Cardiac muscle cell (in vitro differentiated cells and primary cell): Measurements from ENCODE around the gene CFL2. TPM values are rescaled to one million over a fixed set of nuclear protein-coding genes. Genes with fewer than 3 reads are reported as not detected.
A peak's percentile ranks its signal among the peaks of the same experiment; 100 is the strongest.

Experiments used
- DNase-seq, 2 donors: peaks; one replicate each; pipeline versions ENCODE4 v3.0.0 to v3.0.0-alpha.2; 2010 to 2017; ENCODE audit warnings: low read depth in 1 of 2, low spot score in 1 of 2
- H3K27ac ChIP-seq: fragments of 200-600 bp; sonication (generic); 2 replicates; pipeline ENCODE4 v1.5.1; 2016
- H3K27me3 ChIP-seq: fragments of 200-600 bp; sonication (generic); 2 replicates; pipeline ENCODE4 v1.6.0; 2016; ENCODE audit warnings: control low read depth
- H3K36me3 ChIP-seq: fragments of 200-600 bp; sonication (generic); 2 replicates; pipeline ENCODE4 v1.5.1; 2016; ENCODE audit warnings: control low read depth
- H3K4me1 ChIP-seq: fragments of 200-600 bp; sonication (generic); 2 replicates; pipeline ENCODE4 v1.8.1; 2017; ENCODE audit warnings: low read depth, mild to moderate bottlenecking, mixed run types
- H3K4me3 ChIP-seq: fragments of 200-600 bp; sonication (generic); 2 replicates; pipeline ENCODE4 v1.5.1; 2016; ENCODE audit warnings: mild to moderate bottlenecking
- H3K9me3 ChIP-seq: fragments of 200-600 bp; sonication (generic); 2 replicates; pipeline ENCODE4 v1.5.1; 2017; ENCODE audit warnings: low read depth, mild to moderate bottlenecking, control low read depth
- polyA plus RNA-seq: library from polyadenylated mRNA; unstranded; fragments of >200 nt; fragmentation: Nextera tagmentation; extraction: Ambion mirVana; gene quantifications from 2 replicates; pipeline ENCODE4 v1.2.1, GENCODE V29; 2016
- total RNA-seq: library from RNA; depleted of rRNA; stranded (reverse); fragments of >200 nt; gene quantifications from 2 replicates; pipeline ENCODE4 v1.2.3, GENCODE V29; 2016
- TF ChIP-seq, protein P1 (sequence below): IDR thresholded peaks from 2 replicates; pipeline ENCODE4 v1.5.1; 2012; ENCODE audit warnings: low read depth, mild to moderate bottlenecking, low read length

Gene CFL2
- total and polyA plus RNA-seq, 2 experiments from 2014 or later: 73.1 to 143 TPM

DNA sequence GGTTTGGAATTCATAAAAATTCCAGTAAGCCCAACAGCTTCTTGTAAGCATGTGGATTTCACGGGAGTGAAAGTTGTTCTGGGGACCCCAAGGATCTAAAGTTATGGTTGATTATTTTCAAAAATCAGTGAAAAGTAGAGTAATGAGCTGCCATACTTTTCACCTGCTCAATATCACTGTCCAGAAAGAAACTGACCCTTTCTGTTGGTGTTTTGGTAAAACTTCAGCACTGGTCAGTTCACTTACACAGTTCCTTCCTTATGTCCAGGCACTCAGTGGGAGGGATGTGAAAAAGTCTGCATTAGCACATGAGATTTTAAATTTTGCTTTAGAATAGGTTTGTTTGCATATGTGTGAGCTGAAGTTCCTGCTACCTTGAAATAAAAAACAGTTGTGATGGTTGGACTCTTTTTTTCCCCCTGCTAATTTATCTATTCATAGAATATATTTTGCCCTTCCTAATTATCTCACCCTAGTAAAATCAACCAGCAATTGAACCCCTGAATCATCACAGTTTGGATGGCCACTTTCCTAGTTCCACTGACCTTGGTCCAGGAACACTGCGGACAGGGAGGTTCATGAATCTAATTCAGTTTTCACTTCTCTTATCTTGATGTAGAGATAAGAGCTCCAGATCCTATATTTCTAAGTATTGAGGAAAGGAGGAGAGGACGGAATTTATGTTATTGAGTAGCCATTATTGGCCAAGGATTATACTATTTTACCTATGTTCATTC is 25.8 kb downstream of the CFL2 start:
- TF ChIP-seq, protein P1, sequence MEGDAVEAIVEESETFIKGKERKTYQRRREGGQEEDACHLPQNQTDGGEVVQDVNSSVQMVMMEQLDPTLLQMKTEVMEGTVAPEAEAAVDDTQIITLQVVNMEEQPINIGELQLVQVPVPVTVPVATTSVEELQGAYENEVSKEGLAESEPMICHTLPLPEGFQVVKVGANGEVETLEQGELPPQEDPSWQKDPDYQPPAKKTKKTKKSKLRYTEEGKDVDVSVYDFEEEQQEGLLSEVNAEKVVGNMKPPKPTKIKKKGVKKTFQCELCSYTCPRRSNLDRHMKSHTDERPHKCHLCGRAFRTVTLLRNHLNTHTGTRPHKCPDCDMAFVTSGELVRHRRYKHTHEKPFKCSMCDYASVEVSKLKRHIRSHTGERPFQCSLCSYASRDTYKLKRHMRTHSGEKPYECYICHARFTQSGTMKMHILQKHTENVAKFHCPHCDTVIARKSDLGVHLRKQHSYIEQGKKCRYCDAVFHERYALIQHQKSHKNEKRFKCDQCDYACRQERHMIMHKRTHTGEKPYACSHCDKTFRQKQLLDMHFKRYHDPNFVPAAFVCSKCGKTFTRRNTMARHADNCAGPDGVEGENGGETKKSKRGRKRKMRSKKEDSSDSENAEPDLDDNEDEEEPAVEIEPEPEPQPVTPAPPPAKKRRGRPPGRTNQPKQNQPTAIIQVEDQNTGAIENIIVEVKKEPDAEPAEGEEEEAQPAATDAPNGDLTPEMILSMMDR: no peak
- Histone ChIP-seq H3K36me3 (no peaks in the 10 kb centered on the region), H3K27ac (no peak overlapping the region), H3K4me1 (no peaks in the 10 kb centered on the region), H3K27me3 (no peaks in the 10 kb centered on the region), H3K9me3 (no peaks in the 10 kb centered on the region), H3K4me3 (no peak overlapping the region)
- no peak for DNase-seq

- no peaks in the 10 kb centered on the region for H3K36me3 ChIP-seq
- H3K9me3 ChIP-seq: no peaks in the 10 kb centered on the region
- no peak overlapping the region for H3K4me3 ChIP-seq
- DNase-seq: no peak
- no peaks in the 10 kb centered on the region for H3K4me1 ChIP-seq
- H3K27ac ChIP-seq: no peak overlapping the region
- TF ChIP-seq, protein P1: no peak
- no peaks in the 10 kb centered on the region for H3K27me3 ChIP-seq
These were observed 28.5 kb downstream of the CFL2 start for GRCh38 chr14:34685819-34686428.

DNA sequence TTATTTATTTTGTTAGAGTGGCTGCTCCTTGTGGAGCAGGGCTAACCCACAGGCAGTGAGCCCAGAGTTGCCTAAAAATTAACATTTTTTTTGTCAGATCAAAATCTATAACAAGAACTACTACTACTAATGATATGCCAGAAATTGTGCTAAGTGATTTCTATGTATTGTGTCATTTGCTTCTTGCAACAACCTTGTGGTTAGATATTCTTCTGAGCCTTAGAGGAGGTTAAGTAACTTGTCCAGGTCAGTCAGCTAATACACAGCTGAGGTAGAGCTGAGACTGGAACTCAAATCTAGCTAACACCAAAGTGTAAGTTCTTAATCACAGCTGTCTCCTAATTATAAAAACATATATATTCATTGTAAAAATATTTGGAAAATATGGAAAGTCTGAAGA is 29.8 kb downstream of the CFL2 start:
- TF ChIP-seq, protein P1: no peak
- Histone ChIP-seq H3K27me3 (no peaks in the 10 kb centered on the region), H3K27ac (no peak overlapping the region), H3K9me3 (no peaks in the 10 kb centered on the region), H3K4me1 (no peaks in the 10 kb centered on the region), H3K36me3 (no peaks in the 10 kb centered on the region), H3K4me3 (no peak overlapping the region)
- peak in 1 of 2 donors; percentile 62 for DNase-seq

- TF ChIP-seq, protein P1: no peak
- peak in 1 of 2 donors; percentile 39 for DNase-seq
These were observed 31.5 kb downstream of the CFL2 start for GRCh38 chr14:34682787-34683321.

DNA sequence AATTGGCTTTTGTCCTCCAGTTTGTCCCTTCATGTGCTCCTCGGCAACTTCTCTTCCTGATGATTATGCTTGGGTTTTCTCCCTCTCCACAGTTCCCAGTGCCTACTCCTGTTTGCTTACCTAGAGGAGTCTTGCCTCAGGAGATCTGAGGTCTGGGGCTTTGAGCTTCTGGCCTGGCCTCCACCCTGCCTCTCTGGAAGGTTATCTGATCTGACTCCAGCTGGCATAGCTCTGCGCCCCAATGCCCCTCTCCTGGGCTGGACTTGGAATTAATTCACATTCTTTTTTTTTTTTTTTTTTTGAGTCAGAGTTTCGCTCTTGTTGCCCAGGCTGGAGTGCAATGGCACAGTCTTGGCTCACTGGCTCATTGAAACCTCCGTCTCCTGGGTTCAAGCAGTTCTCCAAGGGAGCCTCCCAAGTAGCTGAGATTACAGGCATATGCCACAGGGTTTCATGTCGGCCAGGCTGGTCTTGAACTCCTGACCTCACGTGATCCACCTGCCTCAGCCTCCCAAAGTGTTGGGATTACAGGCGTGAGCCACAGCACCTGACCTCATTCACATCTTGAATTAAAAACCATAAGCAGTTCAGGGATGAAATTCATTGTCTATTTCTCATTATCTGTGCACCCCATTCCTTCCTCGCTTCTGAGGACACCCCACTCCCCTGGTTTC is 33.5 kb downstream of the CFL2 start:
- Histone ChIP-seq H3K4me3 (no peak overlapping the region), H3K27ac (no peak overlapping the region), H3K9me3 (no peaks in the 10 kb centered on the region), H3K36me3 (no peaks in the 10 kb centered on the region), H3K27me3 (no peaks in the 10 kb centered on the region), H3K4me1 (no peaks in the 10 kb centered on the region)
- DNase-seq: no peak
- TF ChIP-seq, protein P1: no peak

More at GRCh38 chr14:34682787-34683321, 31.5 kb downstream of the CFL2 start:
- no peak overlapping the region for H3K4me3 ChIP-seq
- no peaks in the 10 kb centered on the region for H3K9me3 ChIP-seq
- no peaks in the 10 kb centered on the region for H3K36me3 ChIP-seq
- no peak overlapping the region for H3K27ac ChIP-seq
- no peaks in the 10 kb centered on the region for H3K4me1 ChIP-seq
- H3K27me3 ChIP-seq: no peaks in the 10 kb centered on the region
